LNCaP clone FGC (cell line): ENCODE measurements around the gene MYO18B.

Experiments
- DNase-seq: peaks from one replicate; pipeline ENCODE4 v3.0.0-alpha.2; 2011; ENCODE audit warnings: low read depth
- H3K4me3 ChIP-seq: 2 replicates; pipeline ENCODE4 v1.5.1; 2011; ENCODE audit warnings: mild to moderate bottlenecking, low read depth, low read length, control low read depth
- CTCF ChIP-seq: IDR thresholded peaks from 2 replicates; pipeline ENCODE4 v1.5.1; 2012; ENCODE audit warnings: mild to moderate bottlenecking; ENCODE audit not compliant: control insufficient read depth, insufficient read depth; ENCODE audit errors: extremely low read depth

The MYO18B gene

GRCh38 chr22:25772288-25772687 lies 30.3 kb downstream of the MYO18B start:
- DNase-seq = no peak
- TF ChIP-seq CTCF = no peak
- no peak overlapping the region for H3K4me3 ChIP-seq

DNA sequence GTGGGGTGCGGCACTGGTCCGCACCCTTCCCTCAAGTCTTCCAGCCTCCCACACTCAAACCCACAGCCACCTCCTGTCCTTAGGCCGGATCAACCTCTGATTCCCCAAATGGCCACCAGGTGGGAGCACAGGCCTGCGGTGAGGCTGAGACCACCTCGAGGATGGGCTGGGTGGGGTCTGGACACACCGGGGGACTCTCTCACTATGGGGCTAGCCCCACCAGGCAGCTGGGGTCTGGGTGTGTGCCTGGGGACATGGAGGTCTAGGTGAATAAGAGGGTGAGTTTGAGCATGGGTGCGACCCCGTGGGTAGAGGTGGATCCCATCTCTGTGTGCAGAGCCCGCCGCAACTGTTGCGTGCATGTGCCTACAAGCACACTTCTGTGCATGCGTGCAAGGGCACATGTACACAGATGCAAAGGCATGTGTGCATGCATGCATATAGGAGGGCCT lies 32.6 kb downstream of the MYO18B start:
- no peak for DNase-seq
- peak; percentile 15; the same call in 1 of the 2 replicates for TF ChIP-seq CTCF

GRCh38 chr22:25775531-25775930 lies 33.5 kb downstream of the MYO18B start:
- H3K4me3 ChIP-seq = no peak overlapping the region
- no peak for DNase-seq
- no peak for TF ChIP-seq CTCF

More for the DNA sequence above, 32.6 kb downstream of the MYO18B start:
- H3K4me3 ChIP-seq = no peak overlapping the region

DNA sequence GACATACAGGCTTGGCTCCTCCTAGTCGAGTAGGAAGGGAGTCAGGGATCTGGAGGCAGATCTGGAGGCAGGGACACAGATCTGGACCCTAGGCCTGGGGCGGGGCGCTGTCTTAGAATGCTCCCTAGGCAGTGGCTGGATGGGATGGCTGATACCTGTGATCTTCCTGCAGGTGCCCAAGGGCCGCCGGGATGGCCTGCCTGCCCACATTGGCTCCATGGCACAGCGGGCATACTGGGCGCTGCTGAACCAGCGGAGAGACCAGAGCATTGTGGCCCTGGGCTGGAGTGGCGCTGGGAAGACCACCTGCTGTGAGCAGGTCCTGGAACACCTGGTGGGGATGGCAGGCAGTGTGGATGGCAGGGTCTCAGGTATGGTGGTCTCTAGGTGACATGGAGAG lies 35.4 kb downstream of the MYO18B start:
- DNase-seq = no peak
- no peak for TF ChIP-seq CTCF
- H3K4me3 ChIP-seq = no peak overlapping the region

DNA sequence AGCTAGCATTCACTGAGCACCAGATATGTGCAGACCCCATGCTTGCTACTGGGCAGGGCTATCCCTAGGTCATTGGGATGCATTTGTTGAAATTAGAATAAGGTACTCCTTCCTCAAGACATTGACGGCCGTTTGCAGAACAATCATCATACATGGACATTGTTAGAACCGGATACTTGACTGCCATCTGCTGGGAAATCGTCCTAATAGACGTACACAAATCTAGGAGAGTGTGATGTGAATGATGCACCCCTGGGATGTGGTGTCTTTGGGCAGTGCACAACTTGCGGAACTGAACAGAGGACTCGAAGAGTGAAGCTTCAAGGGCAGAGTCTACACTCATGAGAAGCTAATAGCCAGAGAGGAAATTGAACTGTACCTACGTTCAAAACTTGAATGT lies 35.9 kb downstream of the MYO18B start:
- peak; percentile 67 for TF ChIP-seq CTCF
- H3K4me3 ChIP-seq = no peak overlapping the region
- peak; percentile 35 for DNase-seq

- H3K4me3 ChIP-seq = no peak overlapping the region
- TF ChIP-seq CTCF = no peak
- no peak for DNase-seq
Measured at GRCh38 chr22:25779426-25779825, 37.4 kb downstream of the MYO18B start.

DNA sequence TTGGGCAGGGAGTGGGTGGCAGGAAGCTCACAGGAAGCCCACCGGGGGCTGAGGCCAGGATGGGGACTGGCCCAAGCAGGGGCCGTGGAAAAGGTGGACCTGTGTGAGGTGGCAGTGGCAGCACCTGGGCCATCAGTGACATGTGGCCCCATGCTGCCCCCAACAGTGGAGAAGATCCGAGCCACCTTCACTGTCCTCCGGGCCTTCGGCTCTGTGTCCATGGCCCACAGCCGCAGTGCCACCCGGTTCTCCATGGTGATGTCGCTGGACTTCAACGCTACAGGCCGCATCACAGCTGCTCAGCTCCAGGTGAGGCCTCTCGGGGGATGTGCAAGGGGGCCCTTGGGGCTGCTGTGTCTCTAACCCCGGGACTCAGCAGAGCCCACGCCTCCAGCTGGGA lies 37.9 kb downstream of the MYO18B start:
- no peak for TF ChIP-seq CTCF
- DNase-seq = no peak
- H3K4me3 ChIP-seq = no peak overlapping the region
